Activated effector memory CD4-positive, alpha-beta T cell treated with Interleukin-2 at 50 U/mL for 16 hours (primary cell): Measurements from ENCODE around the gene VEGFB.

ENCODE experiments used
- DNase-seq: peaks from one replicate; pipeline ENCODE4 v3.0.0-alpha.2; 2020

VEGFB gene

GRCh38 chr11:64211181-64211872 is 23.1 kb upstream of the VEGFB start:
- DNase-seq: no peak

GRCh38 chr11:64216879-64217278 is 17.5 kb upstream of the VEGFB start:
- no peak for DNase-seq

DNA sequence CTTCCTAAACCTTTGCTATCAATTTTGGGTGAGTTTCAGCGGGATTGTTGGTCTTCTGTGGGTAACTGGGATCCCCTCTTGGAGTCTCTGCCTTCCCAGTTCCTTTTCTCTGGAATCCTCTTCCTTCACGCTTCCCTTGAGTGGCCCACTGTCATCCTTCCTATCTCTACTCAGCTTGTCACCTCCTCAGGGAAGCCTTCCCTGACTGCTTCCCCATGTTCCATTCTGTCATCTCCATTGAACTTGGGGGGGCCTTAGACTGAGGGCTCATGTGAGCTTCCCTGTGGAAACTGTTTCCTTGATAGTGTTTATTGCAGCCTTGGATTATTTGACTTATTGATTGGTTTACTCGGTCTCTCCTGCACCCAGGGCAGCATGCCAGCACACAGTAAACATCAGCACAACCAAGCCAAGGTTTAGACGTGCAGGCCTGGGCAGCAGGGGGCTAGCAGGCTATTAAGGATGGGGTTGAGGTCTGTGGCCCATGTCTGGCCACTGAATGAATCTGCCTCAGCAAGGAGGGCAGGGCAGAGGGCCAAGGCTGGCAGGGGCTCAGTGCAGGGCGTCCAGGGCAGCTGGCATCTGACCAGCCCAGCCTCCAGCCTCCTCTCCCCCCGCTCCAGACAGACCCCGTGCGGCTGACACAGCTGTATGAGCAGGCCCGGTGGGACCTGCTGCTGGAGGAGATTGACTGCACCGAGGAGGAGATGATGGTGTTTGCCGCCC is 15.6 kb upstream of the VEGFB start:
- no peak for DNase-seq

DNA sequence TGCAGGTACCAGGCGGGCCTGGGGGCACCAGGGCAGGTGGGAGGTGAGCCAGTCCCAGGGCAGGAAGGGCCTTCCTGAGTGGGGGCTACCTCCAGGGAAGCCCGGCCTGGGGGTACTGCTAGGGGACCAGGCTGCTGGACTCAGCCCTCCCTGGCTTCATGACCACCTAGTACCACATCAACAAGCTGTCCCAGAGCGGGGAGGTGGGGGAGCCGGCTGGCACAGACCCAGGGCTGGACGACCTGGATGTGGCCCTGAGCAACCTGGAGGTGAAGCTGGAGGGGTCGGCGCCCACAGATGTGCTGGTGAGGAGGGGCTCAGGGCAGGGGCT is 15.1 kb upstream of the VEGFB start:
- no peak for DNase-seq

- DNase-seq: no peak
Measured at GRCh38 chr11:64219755-64220154, 14.6 kb upstream of the VEGFB start.

DNA sequence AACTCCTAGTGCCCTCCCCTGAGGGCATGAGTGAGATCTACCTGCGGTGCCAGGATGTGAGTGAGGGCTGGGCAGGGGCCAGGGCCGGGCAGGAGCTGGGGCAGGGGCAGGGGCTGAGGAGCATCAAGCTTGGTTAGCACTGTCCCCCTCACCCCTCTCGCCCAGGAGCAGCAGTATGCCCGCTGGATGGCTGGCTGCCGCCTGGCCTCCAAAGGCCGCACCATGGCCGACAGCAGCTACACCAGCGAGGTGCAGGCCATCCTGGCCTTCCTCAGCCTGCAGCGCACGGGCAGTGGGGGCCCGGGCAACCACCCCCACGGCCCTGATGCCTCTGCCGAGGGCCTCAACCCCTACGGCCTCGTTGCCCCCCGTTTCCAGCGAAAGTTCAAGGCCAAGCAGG is 14.1 kb upstream of the VEGFB start:
- DNase-seq: no peak

DNA sequence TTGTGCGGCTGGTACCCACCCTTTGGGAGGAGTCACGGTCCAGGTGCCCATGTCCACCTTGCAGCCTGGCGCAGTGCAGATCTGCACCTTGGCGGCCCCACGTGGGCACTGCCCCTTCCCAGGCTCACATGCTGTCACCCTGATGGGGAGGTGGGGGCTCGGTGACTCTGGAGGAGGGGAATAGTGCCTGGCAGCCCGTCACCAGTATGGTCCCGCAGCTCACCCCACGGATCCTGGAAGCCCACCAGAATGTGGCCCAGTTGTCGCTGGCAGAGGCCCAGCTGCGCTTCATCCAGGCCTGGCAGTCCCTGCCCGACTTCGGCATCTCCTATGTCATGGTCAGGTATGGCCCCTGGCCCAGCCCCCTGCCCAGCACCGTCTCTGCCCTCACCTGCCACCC is 13.6 kb upstream of the VEGFB start:
- no peak for DNase-seq

DNA sequence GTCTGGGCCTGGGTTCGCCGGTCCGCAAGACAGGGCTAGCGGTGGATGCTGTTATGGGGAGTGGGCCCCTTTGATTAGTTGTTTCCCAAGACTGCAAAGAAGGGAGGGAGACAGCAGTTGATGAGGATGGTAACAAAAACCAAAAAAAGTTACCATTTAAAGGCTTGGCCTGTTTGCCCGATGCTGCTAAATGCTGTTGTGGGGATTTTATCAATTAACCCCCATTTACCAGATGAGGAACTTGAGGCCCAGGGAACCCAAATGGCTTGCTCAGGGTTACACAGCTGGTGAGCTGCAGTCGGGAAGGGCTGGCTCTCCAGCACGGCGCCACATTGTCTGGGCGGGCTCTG is 11.8 kb upstream of the VEGFB start:
- no peak for DNase-seq

DNA sequence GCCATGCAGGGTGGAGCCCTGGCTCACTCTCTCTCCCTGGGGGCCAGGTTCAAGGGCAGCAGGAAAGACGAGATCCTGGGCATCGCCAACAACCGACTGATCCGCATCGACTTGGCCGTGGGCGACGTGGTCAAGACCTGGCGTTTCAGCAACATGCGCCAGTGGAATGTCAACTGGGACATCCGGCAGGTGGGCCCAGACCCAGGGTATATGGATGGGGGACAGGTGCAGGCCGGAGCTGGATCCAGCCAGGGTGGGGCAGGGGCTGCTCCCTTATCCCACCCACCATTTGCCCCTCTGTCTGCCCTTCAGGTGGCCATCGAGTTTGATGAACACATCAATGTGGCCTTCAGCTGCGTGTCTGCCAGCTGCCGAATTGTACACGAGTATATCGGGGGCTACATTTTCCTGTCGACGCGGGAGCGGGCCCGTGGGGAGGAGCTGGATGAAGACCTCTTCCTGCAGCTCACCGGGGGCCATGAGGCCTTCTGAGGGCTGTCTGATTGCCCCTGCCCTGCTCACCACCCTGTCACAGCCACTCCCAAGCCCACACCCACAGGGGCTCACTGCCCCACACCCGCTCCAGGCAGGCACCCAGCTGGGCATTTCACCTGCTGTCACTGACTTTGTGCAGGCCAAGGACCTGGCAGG is 11.3 kb upstream of the VEGFB start:
- no peak for DNase-seq

DNA sequence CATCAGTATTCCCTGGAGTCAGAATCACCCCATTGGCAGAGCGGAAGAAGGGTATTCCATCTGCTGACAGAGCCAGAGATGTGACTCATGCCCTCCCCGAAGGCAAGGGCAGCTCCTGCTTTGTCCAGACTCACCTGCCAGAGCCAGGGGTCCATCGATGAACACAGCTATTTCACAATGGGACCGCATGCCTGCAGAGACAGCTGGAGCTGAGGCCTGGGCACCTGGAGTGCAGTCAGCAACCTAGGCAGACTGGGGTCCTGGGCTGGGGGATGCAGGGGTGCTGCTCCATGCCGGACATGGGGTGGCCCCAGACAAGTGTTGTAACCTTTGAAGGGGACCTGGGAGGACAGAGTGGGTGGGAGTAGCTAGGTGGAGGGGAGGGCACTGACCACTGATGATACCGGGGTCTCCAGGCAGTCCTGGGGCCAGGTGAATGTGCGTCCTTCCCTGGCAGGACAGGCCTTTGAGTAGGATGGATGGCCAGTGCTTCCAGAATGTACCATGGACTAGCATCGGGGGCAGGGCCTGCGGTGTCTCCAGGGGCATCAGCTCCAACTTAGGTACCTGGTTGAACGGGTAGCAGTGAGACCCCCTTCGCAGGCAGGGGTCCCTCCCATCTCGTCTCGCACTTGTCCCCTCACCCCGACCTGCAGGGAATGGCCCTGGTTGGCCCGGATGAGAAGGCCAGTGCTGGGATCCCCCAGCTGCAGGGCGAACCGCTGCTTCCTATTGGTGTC is 10.1 kb upstream of the VEGFB start:
- no peak for DNase-seq

DNA sequence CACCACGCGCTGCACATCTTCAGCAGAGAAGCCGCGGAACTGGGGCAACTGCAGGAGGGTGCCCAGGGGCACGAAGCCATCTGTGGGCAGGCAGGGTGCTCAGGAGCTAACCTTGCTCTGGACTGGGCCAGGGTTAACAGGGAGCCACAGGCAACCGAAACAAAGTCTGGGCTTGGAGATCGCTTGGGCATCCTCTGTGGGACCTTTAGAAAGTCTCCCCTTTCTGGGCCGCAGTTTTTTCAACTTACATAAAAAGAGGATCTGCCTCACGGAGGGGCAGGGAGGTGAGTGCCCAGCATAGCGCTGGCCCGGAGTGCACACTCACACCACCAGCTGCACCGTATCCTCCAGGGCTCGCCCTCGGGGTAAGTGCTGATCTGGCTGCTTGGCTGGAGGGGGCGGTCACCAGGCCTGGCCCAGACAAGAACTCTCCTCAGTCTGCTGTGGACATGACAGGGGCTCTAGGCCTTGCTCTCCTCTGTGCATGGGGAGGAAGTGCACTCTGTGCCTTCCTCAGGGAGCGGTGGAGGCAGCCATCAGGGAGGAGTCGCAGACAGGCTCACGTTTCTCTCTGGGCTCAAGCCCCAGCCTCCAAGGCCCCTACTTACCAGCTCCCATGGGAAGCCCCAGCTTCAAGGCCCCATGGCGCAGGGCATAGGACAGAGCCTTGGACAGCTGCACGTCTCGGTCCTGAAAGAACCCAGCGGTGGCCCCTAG is 9.3 kb upstream of the VEGFB start:
- DNase-seq: no peak

DNA sequence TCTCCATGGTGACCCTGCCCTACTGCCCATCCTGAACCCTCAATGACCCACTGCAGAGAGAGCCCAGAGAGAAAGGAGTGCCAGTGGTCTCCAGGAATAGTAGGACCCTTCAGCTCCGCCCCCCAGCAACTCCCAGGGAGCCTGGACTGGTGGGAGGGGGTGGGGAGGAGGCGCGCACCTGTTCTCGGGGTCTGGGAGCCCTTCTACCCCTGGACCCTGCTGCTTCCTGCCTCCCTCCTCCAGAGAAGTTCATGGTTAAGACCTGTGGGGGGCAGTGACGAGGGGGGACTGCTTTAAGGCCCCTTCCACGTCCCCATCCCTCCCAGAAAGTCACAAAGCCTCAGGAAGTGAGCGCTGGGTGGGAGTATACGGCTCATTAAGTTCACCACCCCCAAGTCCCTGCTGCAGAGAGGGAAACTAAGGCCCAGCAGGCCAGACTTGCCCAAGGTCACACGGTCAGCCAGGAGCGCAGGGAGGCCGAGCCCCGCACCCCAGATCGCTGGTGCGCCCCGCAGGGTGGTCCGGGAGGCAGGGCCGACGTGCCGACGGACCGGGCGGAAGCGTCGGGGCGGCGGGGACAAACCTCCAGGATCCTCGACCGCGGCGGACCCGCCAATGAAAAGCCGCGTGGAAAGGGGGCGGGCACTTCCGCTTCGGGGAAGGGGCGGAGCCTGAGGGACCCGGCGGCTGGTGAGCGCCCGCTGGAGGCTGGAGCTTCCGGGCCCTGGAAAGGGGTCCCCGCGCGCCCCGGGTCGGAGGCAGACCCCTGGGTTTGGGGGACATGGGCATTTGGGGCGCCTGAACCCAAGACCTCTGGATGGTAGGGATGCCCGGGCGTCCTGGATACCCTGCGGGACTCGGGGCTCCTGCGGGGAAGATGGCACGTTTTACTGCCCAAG is 8.5 kb upstream of the VEGFB start, which contains the start of the genes NUDT22 and TRPT1:
Gene NUDT22, plus strand, starts transcription at position 667 of the 899 bp plus-strand sequence. CDS start 379 bp downstream, outside the sequence.
Gene TRPT1, minus strand, starts transcription at position 579 of the 899 bp plus-strand sequence. Its CDS starts 326 bp downstream, at position 253.
- peak; percentile 90 for DNase-seq

DNA sequence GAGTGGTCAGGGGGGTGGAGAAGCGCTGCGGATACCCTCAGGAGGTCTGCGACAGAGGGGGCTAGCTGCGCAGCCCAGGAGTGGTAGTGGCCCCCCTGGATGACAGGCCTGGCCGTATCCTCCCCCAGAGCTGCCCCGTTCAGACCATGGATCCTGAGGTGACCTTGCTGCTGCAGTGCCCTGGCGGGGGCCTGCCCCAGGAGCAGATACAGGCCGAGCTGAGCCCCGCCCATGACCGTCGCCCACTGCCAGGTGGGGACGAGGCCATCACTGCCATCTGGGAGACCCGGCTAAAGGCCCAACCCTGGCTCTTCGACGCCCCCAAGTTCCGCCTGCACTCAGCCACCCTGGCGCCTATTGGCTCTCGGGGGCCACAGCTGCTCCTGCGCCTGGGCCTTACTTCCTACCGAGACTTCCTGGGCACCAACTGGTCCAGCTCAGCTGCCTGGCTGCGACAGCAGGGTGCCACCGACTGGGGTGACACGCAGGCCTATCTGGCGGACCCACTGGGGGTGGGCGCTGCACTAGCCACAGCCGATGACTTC is 7.8 kb upstream of the VEGFB start:
- DNase-seq: peak; percentile 48

GRCh38 chr11:64227405-64227956 is 6.9 kb upstream of the VEGFB start:
- DNase-seq: no peak

- DNase-seq: no peak
Measured at GRCh38 chr11:64229090-64229743, 5.2 kb upstream of the VEGFB start.

DNA sequence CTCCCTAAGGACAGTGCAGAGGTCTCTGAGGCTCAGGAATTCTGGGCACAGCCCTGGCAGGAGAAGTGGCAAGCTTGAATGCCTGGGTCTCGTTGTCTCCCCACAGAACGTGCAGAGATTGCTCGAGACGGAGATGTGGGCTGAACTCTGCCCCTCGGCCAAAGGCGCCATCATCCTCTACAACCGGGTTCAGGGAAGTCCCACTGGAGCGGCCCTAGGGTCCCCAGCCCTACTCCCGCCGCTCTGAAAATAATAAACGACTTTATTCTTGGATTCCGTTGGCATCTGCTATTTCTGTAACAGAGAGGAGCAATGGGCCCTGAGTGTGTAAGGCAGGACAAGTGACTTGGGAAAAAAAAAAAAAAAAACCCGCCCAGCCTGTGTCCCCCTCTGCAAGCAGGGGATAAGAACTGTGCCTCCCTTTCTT is 4.6 kb upstream of the VEGFB start:
- no peak for DNase-seq

DNA sequence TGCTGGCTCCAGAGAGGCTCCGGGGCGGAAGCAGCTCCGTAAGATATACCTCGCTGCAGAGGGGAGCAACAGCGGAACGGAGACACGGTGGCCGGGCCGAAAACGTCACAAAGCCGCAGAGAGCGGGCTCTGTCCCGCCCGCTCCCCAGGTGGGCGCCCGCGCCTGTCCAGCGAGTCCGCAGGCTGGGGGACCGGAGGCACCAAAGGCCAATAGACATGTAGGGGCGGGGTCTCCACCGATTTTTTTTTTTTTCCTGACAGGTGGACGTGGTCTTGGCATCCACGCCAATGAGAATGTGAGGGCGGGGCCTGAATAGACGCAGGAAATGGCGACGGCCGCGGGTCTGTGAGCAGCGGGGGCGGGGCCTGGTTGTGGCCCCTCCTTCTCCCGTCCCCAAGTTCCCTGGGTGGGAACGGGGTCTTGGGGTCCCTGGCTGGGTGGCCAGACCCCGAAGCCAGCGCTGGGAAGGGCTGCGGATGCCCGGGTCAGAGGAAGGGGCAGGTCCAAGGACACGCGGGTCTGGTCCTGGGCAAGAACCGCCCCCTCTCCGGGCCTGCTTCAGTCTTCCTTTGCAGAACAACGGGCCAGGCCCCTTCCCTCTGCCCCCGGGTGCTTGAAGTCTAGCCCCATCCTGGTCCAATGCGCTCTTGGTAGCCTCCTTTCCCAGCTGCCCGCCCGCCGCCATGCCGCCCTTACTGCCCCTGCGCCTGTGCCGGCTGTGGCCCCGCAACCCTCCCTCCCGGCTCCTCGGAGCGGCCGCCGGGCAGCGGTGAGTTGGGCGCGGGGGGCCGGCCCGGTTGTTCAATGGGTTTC is 4.0 kb upstream of the VEGFB start, which contains the start of gene DNAJC4:
Gene DNAJC4, plus strand, starts transcription at position 378 of the 814 bp plus-strand sequence. Its CDS starts 307 bp downstream, at position 685.
- peak; percentile 83 for DNase-seq

DNA sequence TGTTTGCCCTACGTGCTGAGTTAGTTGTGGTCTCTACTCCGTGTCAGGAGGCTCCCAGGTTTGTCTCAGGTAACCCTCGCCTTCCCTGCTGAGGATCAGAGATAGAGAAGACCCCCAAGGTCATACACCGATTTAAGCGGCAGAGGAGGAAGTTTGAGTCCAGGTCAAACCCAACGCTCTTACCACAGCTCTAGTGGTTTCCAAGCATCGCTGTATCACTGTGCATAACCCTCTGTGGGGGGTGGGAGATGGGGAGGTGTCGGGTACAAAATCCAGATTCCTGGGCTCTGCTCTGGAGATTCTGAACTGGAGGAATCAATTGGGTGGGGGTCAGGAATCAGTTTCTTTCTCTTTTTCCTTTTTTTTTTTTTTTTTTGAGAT is 3.4 kb upstream of the VEGFB start:
- no peak for DNase-seq

DNA sequence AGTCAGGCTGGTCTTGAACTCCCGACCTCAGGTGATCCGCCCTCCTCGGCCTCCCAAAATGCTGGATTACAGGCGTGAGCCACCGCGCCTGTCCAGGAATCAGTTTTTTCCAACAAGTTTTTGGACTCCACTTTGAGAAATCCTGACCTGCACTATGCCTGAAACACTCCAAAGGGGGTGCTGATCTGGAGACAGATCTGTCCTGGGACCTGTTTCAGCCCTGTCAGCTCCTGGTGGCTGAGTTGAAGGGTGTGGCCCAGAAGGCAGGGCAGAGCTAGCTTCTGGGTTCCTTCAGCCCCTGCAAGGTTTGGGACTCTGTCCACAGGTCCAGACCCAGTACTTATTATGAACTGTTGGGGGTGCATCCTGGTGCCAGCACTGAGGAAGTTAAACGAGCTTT is 2.8 kb upstream of the VEGFB start:
- DNase-seq: no peak
